Neural progenitor cell (in vitro differentiated cells): Measurements from ENCODE around the gene PDZK1. TPM values are rescaled to one million over a fixed set of nuclear protein-coding genes. Genes with fewer than 3 reads are reported as not detected.
A peak's percentile ranks its signal among the peaks of the same experiment; 100 is the strongest.
"Not testable (repeated sequence)": the region's sequence is repeated elsewhere in the genome, so short reads cannot be mapped to it uniquely, and the experiment has no call there.

Source experiments
- DNase-seq: peaks from one replicate; pipeline ENCODE4 v3.0.0-alpha.2; 2016; ENCODE audit warnings: low spot score
- H2AFZ ChIP-seq: fragments of 200-600 bp; sonication (generic); replicated peaks from 2 replicates; pipeline ENCODE4 v1.6.1; 2016; ENCODE audit warnings: antibody characterized with exemption
- H3F3A ChIP-seq: fragments of 200-600 bp; sonication (generic); 2 replicates; pipeline ENCODE4 v1.6.1; 2016; ENCODE audit warnings: antibody characterized with exemption, low read depth
- H3K27ac ChIP-seq: fragments of 200-600 bp; sonication (generic); 2 replicates; pipeline ENCODE4 v1.5.1; 2016; ENCODE audit warnings: mild to moderate bottlenecking
- H3K27me3 ChIP-seq: fragments of 200-600 bp; sonication (generic); 2 replicates; pipeline ENCODE4 v1.6.1; 2016; ENCODE audit warnings: mild to moderate bottlenecking, moderate library complexity
- H3K36me3 ChIP-seq: fragments of 200-600 bp; sonication (generic); 2 replicates; pipeline ENCODE4 v1.5.1; 2016
- H3K4me1 ChIP-seq: fragments of 200-600 bp; sonication (generic); 2 replicates; pipeline ENCODE4 v1.6.1; 2016; ENCODE audit warnings: mixed run types
- H3K4me2 ChIP-seq: fragments of 200-600 bp; sonication (generic); 2 replicates; pipeline ENCODE4 v1.6.1; 2016
- H3K4me3 ChIP-seq: fragments of 200-600 bp; sonication (generic); 2 replicates; pipeline ENCODE4 v1.5.1; 2016
- H3K79me2 ChIP-seq: fragments of 200-600 bp; sonication (generic); 2 replicates; pipeline ENCODE4 v1.6.1; 2016; ENCODE audit warnings: low read depth
- H3K9ac ChIP-seq: fragments of 200-600 bp; sonication (generic); 2 replicates; pipeline ENCODE4 v1.6.1; 2016
- H3K9me3 ChIP-seq: fragments of 200-600 bp; sonication (generic); 2 replicates; pipeline ENCODE4 v1.5.1; 2016; ENCODE audit warnings: low read depth
- H4K20me1 ChIP-seq: fragments of 200-600 bp; sonication (generic); 2 replicates; pipeline ENCODE4 v1.6.1; 2016; ENCODE audit warnings: low read depth
- H3K27ac Mint-ChIP-seq: 3 replicates; pipeline ENCODE4 v1.8.0; 2021; ENCODE audit warnings: mixed read lengths
- H3K27me3 Mint-ChIP-seq: 2 replicates; pipeline ENCODE4 v1.8.0; 2022; ENCODE audit warnings: low read depth, mild to moderate bottlenecking, inconsistent platforms, moderate library complexity, mixed read lengths; ENCODE audit not compliant: insufficient read depth
- H3K36me3 Mint-ChIP-seq: 3 replicates; pipeline ENCODE4 v1.8.0; 2021; ENCODE audit warnings: mixed read lengths
- H3K4me1 Mint-ChIP-seq: 3 replicates; pipeline ENCODE4 v1.8.0; 2021; ENCODE audit warnings: mixed read lengths
- H3K4me3 Mint-ChIP-seq: 3 replicates; pipeline ENCODE4 v1.8.0; 2021; ENCODE audit warnings: mild to moderate bottlenecking, moderate library complexity, mixed read lengths
- H3K9me3 Mint-ChIP-seq: 3 replicates; pipeline ENCODE4 v1.8.0; 2020; ENCODE audit warnings: mixed read lengths
- CTCF ChIP-seq: fragments of 200-600 bp; sonication (generic); IDR thresholded peaks from 2 replicates; pipeline ENCODE4 v1.5.1; 2017; ENCODE audit warnings: antibody characterized with exemption, mild to moderate bottlenecking
- EZH2 ChIP-seq: fragments of 200-600 bp; sonication (generic); IDR thresholded peaks from 2 replicates; pipeline ENCODE4 v1.6.1; 2017; ENCODE audit warnings: antibody characterized with exemption, mild to moderate bottlenecking, moderate library complexity
- EZH2phosphoT487 ChIP-seq: fragments of 200-600 bp; sonication (generic); IDR thresholded peaks from 2 replicates; pipeline ENCODE4 v1.6.1; 2017; ENCODE audit warnings: antibody characterized with exemption
- total RNA-seq: library from RNA; depleted of rRNA; stranded (reverse); fragments of >200 nt; gene quantifications from 2 replicates; pipeline ENCODE4 v1.2.3, GENCODE V29; 2015; ENCODE audit warnings: low replicate concordance

Gene PDZK1
- total RNA-seq, 1 donor from 2014 or later, result 0.28 TPM

GRCh38 chr1:145730900-145731299, 23.7 kb upstream of the PDZK1 start:
- Histone ChIP-seq H3K79me2 (no peaks in the 10 kb centered on the region), H3K4me2 (no peak overlapping the region), H3K27me3 (no peaks in the 10 kb centered on the region), H4K20me1 (no peaks in the 10 kb centered on the region), H3K9ac (no peak overlapping the region), H3K27ac (no peak overlapping the region), H3K4me1 (no peaks in the 10 kb centered on the region), H3K4me3 (no peak overlapping the region), H3K36me3 (no peaks in the 10 kb centered on the region), H3K9me3 (no peaks in the 10 kb centered on the region), H3F3A (no peaks in the 10 kb centered on the region), H2AFZ (no peak overlapping the region)
- peaks cover 4% of the 10 kb centered on the region for H3K27me3 Mint-ChIP-seq
- DNase-seq, result no peak
- no peaks in the 10 kb centered on the region for H3K36me3 Mint-ChIP-seq
- no peak overlapping the region for H3K27ac Mint-ChIP-seq
- H3K4me3 Mint-ChIP-seq, result no peak overlapping the region
- no peaks in the 10 kb centered on the region for H3K9me3 Mint-ChIP-seq
- H3K4me1 Mint-ChIP-seq, result no peaks in the 10 kb centered on the region
- TF ChIP-seq CTCF (no peak), EZH2 (no peak), EZH2phosphoT487 (no peak)

- H3K9ac ChIP-seq, result no peak overlapping the region
- no peaks in the 10 kb centered on the region for H3K79me2 ChIP-seq
- no peaks in the 10 kb centered on the region for H3K27me3 ChIP-seq
- H3K9me3 ChIP-seq, result no peaks in the 10 kb centered on the region
- no peaks in the 10 kb centered on the region for H3K4me1 Mint-ChIP-seq
- no peak overlapping the region for H3K4me3 ChIP-seq
- H3K4me2 ChIP-seq, result no peak overlapping the region
- no peak overlapping the region for H3K27ac ChIP-seq
- H3K4me3 Mint-ChIP-seq, result no peak overlapping the region
- H3K27ac Mint-ChIP-seq, result no peak overlapping the region
- no peak for DNase-seq
- no peaks in the 10 kb centered on the region for H3F3A ChIP-seq
- H4K20me1 ChIP-seq, result no peaks in the 10 kb centered on the region
- no peak for TF ChIP-seq EZH2
- H2AFZ ChIP-seq, result no peak overlapping the region
- H3K36me3 ChIP-seq, result no peaks in the 10 kb centered on the region
- no peaks in the 10 kb centered on the region for H3K9me3 Mint-ChIP-seq
- no peaks in the 10 kb centered on the region for H3K4me1 ChIP-seq
- H3K27me3 Mint-ChIP-seq, result peaks cover 4% of the 10 kb centered on the region
- no peaks in the 10 kb centered on the region for H3K36me3 Mint-ChIP-seq
These were observed 23.3 kb upstream of the PDZK1 start for GRCh38 chr1:145730467-145730866.

GRCh38 chr1:145729666-145730436, 22.7 kb upstream of the PDZK1 start:
- Mint-ChIP-seq H3K4me3 (no peak overlapping the region), H3K27me3 (peaks cover 4% of the 10 kb centered on the region), H3K9me3 (no peaks in the 10 kb centered on the region), H3K27ac (no peak overlapping the region), H3K36me3 (no peaks in the 10 kb centered on the region), H3K4me1 (no peaks in the 10 kb centered on the region)
- Histone ChIP-seq H3K9ac (no peak overlapping the region), H3F3A (no peaks in the 10 kb centered on the region), H3K27me3 (no peaks in the 10 kb centered on the region), H3K4me3 (no peak overlapping the region), H2AFZ (no peak overlapping the region), H4K20me1 (no peaks in the 10 kb centered on the region), H3K9me3 (no peaks in the 10 kb centered on the region), H3K36me3 (no peaks in the 10 kb centered on the region), H3K27ac (no peak overlapping the region), H3K4me1 (no peaks in the 10 kb centered on the region), H3K4me2 (no peak overlapping the region), H3K79me2 (no peaks in the 10 kb centered on the region)
- no peak for DNase-seq
- TF ChIP-seq EZH2 (no peak), EZH2phosphoT487 (no peak), CTCF (no peak)

GRCh38 chr1:145729196-145729595, 22.0 kb upstream of the PDZK1 start:
- peak overlapping the region; percentile 5 for H3K27ac Mint-ChIP-seq
- no peaks in the 10 kb centered on the region for H3K79me2 ChIP-seq
- H3K4me1 Mint-ChIP-seq, result no peaks in the 10 kb centered on the region
- no peaks in the 10 kb centered on the region for H3K9me3 ChIP-seq
- no peak overlapping the region for H3K4me3 Mint-ChIP-seq
- no peak overlapping the region for H3K27ac ChIP-seq
- no peaks in the 10 kb centered on the region for H3K9me3 Mint-ChIP-seq
- peaks cover 4% of the 10 kb centered on the region for H3K27me3 Mint-ChIP-seq
- H3K27me3 ChIP-seq, result no peaks in the 10 kb centered on the region
- no peak overlapping the region for H2AFZ ChIP-seq
- DNase-seq, result no peak
- no peak overlapping the region for H3K4me3 ChIP-seq
- no peaks in the 10 kb centered on the region for H3K4me1 ChIP-seq
- no peak overlapping the region for H3K9ac ChIP-seq
- H4K20me1 ChIP-seq, result no peaks in the 10 kb centered on the region
- H3F3A ChIP-seq, result no peaks in the 10 kb centered on the region
- no peaks in the 10 kb centered on the region for H3K36me3 ChIP-seq
- no peaks in the 10 kb centered on the region for H3K36me3 Mint-ChIP-seq
- TF ChIP-seq EZH2phosphoT487 (no peak), CTCF (no peak), EZH2 (no peak)
- H3K4me2 ChIP-seq, result no peak overlapping the region

GRCh38 chr1:145726193-145726592, 19.0 kb upstream of the PDZK1 start:
- peaks cover 14% of the 10 kb centered on the region for H3K27me3 ChIP-seq
- not testable (repeated sequence) for H3K9ac ChIP-seq, H3K36me3 ChIP-seq, DNase-seq, H3K4me1 ChIP-seq, H3F3A ChIP-seq, H3K27ac ChIP-seq, H3K4me3 Mint-ChIP-seq, H3K79me2 ChIP-seq, H2AFZ ChIP-seq, H3K36me3 Mint-ChIP-seq, H3K27me3 Mint-ChIP-seq, H3K4me3 ChIP-seq, H3K9me3 ChIP-seq, H3K9me3 Mint-ChIP-seq, H3K4me2 ChIP-seq, H3K27ac Mint-ChIP-seq, H3K4me1 Mint-ChIP-seq, H4K20me1 ChIP-seq
